GM13976 (cell line): ENCODE results near the gene SOWAHA.

Experiments used
- DNase-seq: peaks from one replicate; pipeline ENCODE4 v3.0.0; 2012; ENCODE audit warnings: low spot score
- CTCF ChIP-seq: IDR thresholded peaks from 2 replicates; pipeline ENCODE4 v1.5.1; 2012; ENCODE audit warnings: borderline replicate concordance, mild to moderate bottlenecking; ENCODE audit not compliant: insufficient read depth; ENCODE audit errors: extremely low read depth, missing control alignments, control extremely low read depth
- in situ Hi-C: fragments of 300-500 bp; cut with MboI; formaldehyde crosslinking; loops from one replicate; pipeline ENCODE4 v1.12.0; 2022; ENCODE audit warnings: low sequenced_read_pairs, mixed read lengths, inconsistent platforms; ENCODE audit not compliant: unreplicated experiment

SOWAHA gene

DNA sequence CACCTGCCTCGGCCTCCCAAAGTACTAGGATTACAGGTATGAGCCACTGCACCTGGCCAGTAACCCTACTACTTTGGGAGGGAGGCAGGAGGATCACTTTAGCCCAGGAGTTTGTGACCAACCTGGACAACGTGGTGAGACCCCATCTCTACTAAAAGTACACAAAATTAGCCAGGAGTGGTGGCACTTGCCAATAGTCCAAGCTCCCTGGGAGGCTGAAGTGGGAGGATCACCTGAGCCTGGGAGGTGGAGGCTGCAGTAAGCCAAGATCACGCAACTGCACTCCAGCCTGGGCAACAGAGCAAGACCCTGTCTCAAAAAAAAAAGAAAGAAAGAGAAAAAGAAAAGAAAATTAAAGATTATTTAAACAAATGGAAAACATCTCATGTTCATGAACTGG lies 42.9 kb downstream of the SOWAHA start:
- TF ChIP-seq CTCF, result no peak
- in situ Hi-C loops, result no loop called here
- no peak for DNase-seq

GRCh38 chr5:132859889-132860437 lies 46.9 kb downstream of the SOWAHA start:
- no peak for TF ChIP-seq CTCF
- no peak for DNase-seq
- in situ Hi-C loops, result no loop called here

DNA sequence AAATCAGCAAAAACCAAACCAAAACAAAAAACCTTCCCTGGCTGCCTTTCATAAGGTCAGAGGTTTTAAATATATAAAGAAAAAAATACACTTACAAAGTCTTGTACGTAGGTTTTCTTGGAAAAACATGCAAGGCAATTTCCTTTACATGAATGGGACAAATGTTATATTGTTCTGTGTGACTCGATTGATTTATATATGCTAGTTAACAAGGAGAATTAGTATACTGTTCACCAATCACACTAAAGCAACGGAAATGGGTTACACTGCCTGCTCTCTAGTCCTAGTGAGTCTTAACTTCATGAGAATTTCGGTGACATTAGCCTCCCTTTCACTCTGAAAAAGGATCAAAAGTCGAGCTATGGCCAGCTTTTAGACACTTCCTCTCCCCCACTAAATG lies 47.6 kb downstream of the SOWAHA start:
- DNase-seq, result no peak
- in situ Hi-C loops, result no loop called here
- no peak for TF ChIP-seq CTCF

GRCh38 chr5:132865668-132866341 lies 52.7 kb downstream of the SOWAHA start:
- DNase-seq, result no peak
- no peak for TF ChIP-seq CTCF
- in situ Hi-C loops, result no loop called here
